Measurements from ENCODE around the gene GCC2. TPM values are rescaled to one million over a fixed set of nuclear protein-coding genes. Genes with fewer than 3 reads are reported as not detected.

Gene GCC2
- total RNA-seq, 4 donors from 2014 or later: 20.8 to 33.6 (median 23.0) TPM

- no peak for DNase-seq (ENCODE audit: extremely low spot score)
- WGBS: 98% methylated on average over 3 of the region's 3 CpGs
- H3K9me3 ChIP-seq: peaks cover 0 to 5% (median 0%) of the 10 kb centered on the region in 4 donors
- peaks cover 22 to 86% (median 58%) of the 10 kb centered on the region in 4 donors for H3K36me3 ChIP-seq
- TF ChIP-seq EP300 (IDR thresholded peaks at IDR 0.05) (no peak), POLR2AphosphoS5 (IDR thresholded peaks at IDR 0.05) (no peak), POLR2A (IDR thresholded peaks at IDR 0.05; ENCODE audit: low read depth) (no peak)
- TF ChIP-seq, protein P1, sequence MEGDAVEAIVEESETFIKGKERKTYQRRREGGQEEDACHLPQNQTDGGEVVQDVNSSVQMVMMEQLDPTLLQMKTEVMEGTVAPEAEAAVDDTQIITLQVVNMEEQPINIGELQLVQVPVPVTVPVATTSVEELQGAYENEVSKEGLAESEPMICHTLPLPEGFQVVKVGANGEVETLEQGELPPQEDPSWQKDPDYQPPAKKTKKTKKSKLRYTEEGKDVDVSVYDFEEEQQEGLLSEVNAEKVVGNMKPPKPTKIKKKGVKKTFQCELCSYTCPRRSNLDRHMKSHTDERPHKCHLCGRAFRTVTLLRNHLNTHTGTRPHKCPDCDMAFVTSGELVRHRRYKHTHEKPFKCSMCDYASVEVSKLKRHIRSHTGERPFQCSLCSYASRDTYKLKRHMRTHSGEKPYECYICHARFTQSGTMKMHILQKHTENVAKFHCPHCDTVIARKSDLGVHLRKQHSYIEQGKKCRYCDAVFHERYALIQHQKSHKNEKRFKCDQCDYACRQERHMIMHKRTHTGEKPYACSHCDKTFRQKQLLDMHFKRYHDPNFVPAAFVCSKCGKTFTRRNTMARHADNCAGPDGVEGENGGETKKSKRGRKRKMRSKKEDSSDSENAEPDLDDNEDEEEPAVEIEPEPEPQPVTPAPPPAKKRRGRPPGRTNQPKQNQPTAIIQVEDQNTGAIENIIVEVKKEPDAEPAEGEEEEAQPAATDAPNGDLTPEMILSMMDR (IDR thresholded peaks at IDR 0.05): no peak
- no peak overlapping the region for H3K27ac ChIP-seq (replicated peaks in 1 of 4)
- no peaks in the 10 kb centered on the region for H3K4me1 ChIP-seq
- intact Hi-C loops (cut with DNase I): no loop called here
- H3K4me3 ChIP-seq: no peak overlapping the region
- no peaks in the 10 kb centered on the region for H3K27me3 ChIP-seq
These were observed 9.1 kb downstream of the GCC2 start for GRCh38 chr2:108458082-108458481.

- no peak for DNase-seq (ENCODE audit: extremely low spot score)
- intact Hi-C loops (cut with DNase I): no loop called here
- H3K27ac ChIP-seq (replicated peaks in 1 of 4): no peak overlapping the region
- H3K9me3 ChIP-seq: peaks cover 0 to 5% (median 0%) of the 10 kb centered on the region in 4 donors
- TF ChIP-seq EP300 (IDR thresholded peaks at IDR 0.05) (no peak), POLR2A (IDR thresholded peaks at IDR 0.05; ENCODE audit: low read depth) (no peak), POLR2AphosphoS5 (IDR thresholded peaks at IDR 0.05) (no peak)
- TF ChIP-seq, protein P1 (IDR thresholded peaks at IDR 0.05): no peak
- H3K27me3 ChIP-seq: no peaks in the 10 kb centered on the region
- H3K4me3 ChIP-seq: no peak overlapping the region
- H3K4me1 ChIP-seq: no peaks in the 10 kb centered on the region
- 74% methylated on average over 1 of the region's 1 CpG for whole genome bisulfite sequencing
- peaks cover 16 to 86% (median 57%) of the 10 kb centered on the region in 4 donors for H3K36me3 ChIP-seq
These were observed 10.4 kb downstream of the GCC2 start for GRCh38 chr2:108459441-108459840.

GRCh38 chr2:108460345-108461037 lies 11.5 kb downstream of the GCC2 start:
- no peak for TF ChIP-seq POLR2A (IDR thresholded peaks at IDR 0.05; ENCODE audit: low read depth)
- TF ChIP-seq, protein P1 (IDR thresholded peaks at IDR 0.05): no peak
- TF ChIP-seq POLR2AphosphoS5 (IDR thresholded peaks at IDR 0.05): no peak
- TF ChIP-seq EP300 (IDR thresholded peaks at IDR 0.05): no peak
- Histone ChIP-seq H3K27me3 (no peaks in the 10 kb centered on the region), H3K4me1 (no peaks in the 10 kb centered on the region), H3K27ac (replicated peaks in 1 of 4) (no peak overlapping the region), H3K4me3 (no peak overlapping the region), H3K9me3 (peaks cover 0 to 5% (median 0%) of the 10 kb centered on the region in 4 donors), H3K36me3 (peaks cover 16 to 86% (median 58%) of the 10 kb centered on the region in 4 donors)
- intact Hi-C loops (cut with DNase I): no loop called here
- DNase-seq (ENCODE audit: extremely low spot score): no peak
- 84% methylated on average over 4 of the region's 4 CpGs for WGBS

GRCh38 chr2:108477099-108477498 lies 28.1 kb downstream of the GCC2 start:
- WGBS: 92% methylated on average over 1 of the region's 1 CpG
- TF ChIP-seq POLR2AphosphoS5 (IDR thresholded peaks at IDR 0.05) (no peak), EP300 (IDR thresholded peaks at IDR 0.05) (no peak), POLR2A (IDR thresholded peaks at IDR 0.05; ENCODE audit: low read depth) (no peak)
- TF ChIP-seq, protein P1 (IDR thresholded peaks at IDR 0.05): no peak
- no peaks in the 10 kb centered on the region for H3K27me3 ChIP-seq
- intact Hi-C loops (cut with DNase I): no loop called here
- H3K4me1 ChIP-seq: no peaks in the 10 kb centered on the region
- no peak overlapping the region for H3K27ac ChIP-seq (replicated peaks in 1 of 4)
- H3K36me3 ChIP-seq: peaks cover 19 to 83% (median 74%) of the 10 kb centered on the region in 4 donors
- no peaks in the 10 kb centered on the region for H3K9me3 ChIP-seq
- no peak for DNase-seq (ENCODE audit: extremely low spot score)
- no peak overlapping the region for H3K4me3 ChIP-seq
